Keratinocyte (primary cell): ENCODE measurements around the gene PJA1. TPM values are rescaled to one million over a fixed set of nuclear protein-coding genes. Genes with fewer than 3 reads are reported as not detected.

ENCODE experiments used
- DNase-seq: peaks from one replicate; pipeline ENCODE4 v3.0.0-alpha.2; 2011; ENCODE audit warnings: low read depth, missing footprints, low spot score
- FAIRE-seq: peaks from 2 replicates; lab custom pipeline; 2011; peaks lifted over from hg19 to GRCh38; lab: Jason Lieb, UNC
- H2AFZ ChIP-seq: 2 replicates; pipeline ENCODE4 v1.6.0; 2012; ENCODE audit warnings: low read length, control low read depth, inconsistent platforms; ENCODE audit not compliant: control insufficient read depth
- H3K27ac ChIP-seq: 2 replicates; pipeline ENCODE4 v1.5.1; 2011; ENCODE audit warnings: low read length; ENCODE audit not compliant: control insufficient read depth, insufficient read depth
- H3K27me3 ChIP-seq: 3 replicates; pipeline ENCODE4 v1.6.0; 2011; ENCODE audit warnings: low read length; ENCODE audit not compliant: control insufficient read depth, insufficient read depth; ENCODE audit errors: extremely low read depth
- H3K36me3 ChIP-seq, 2 experiments: 2 replicates in 1 of 2; 3 replicates in 1 of 2; pipeline ENCODE4 v1.5.1; 2011; ENCODE audit warnings: low read length in 2 of 2, mild to moderate bottlenecking in 1 of 2; ENCODE audit not compliant: control insufficient read depth in 2 of 2, insufficient read depth in 2 of 2; ENCODE audit errors: extremely low read depth in 1 of 2
- H3K4me1 ChIP-seq: 3 replicates; pipeline ENCODE4 v1.5.1; 2011; ENCODE audit warnings: low read length; ENCODE audit not compliant: control insufficient read depth, insufficient read depth; ENCODE audit errors: extremely low read depth
- H3K4me2 ChIP-seq: 3 replicates; pipeline ENCODE4 v1.6.0; 2011; ENCODE audit warnings: low read depth, low read length; ENCODE audit not compliant: control insufficient read depth, insufficient read depth; ENCODE audit errors: extremely low read depth
- H3K4me3 ChIP-seq, 3 experiments: fragments of 200-600 bp in 1 of 3; sonication (generic) in 1 of 3; 2 replicates in 2 of 3; 3 replicates in 1 of 3; pipeline ENCODE4 v1.5.1; 2011 to 2016; ENCODE audit warnings: low read length in 3 of 3, mild to moderate bottlenecking in 3 of 3, control low read depth in 2 of 3, inconsistent platforms in 1 of 3, low read depth in 1 of 3, mixed read lengths in 1 of 3, mixed run types in 1 of 3, moderate library complexity in 1 of 3; ENCODE audit not compliant: control insufficient read depth in 2 of 3, insufficient read depth in 2 of 3; ENCODE audit errors: extremely low read depth in 1 of 3
- H3K79me2 ChIP-seq: 2 replicates; pipeline ENCODE4 v1.6.0; 2012; ENCODE audit warnings: low read length; ENCODE audit not compliant: control insufficient read depth, insufficient read depth
- H3K9ac ChIP-seq: 3 replicates; pipeline ENCODE4 v1.6.0; 2011; ENCODE audit warnings: low read length; ENCODE audit not compliant: control insufficient read depth, insufficient read depth; ENCODE audit errors: extremely low read depth
- H3K9me1 ChIP-seq: 3 replicates; pipeline ENCODE4 v1.6.0; 2011; ENCODE audit warnings: low read length; ENCODE audit not compliant: control insufficient read depth, insufficient read depth; ENCODE audit errors: extremely low read depth
- H3K9me3 ChIP-seq: 2 replicates; pipeline ENCODE4 v1.5.1; 2012; ENCODE audit warnings: low read depth, low read length; ENCODE audit not compliant: control insufficient read depth
- H4K20me1 ChIP-seq: 3 replicates; pipeline ENCODE4 v1.6.0; 2011; ENCODE audit warnings: low read length; ENCODE audit not compliant: control insufficient read depth, insufficient read depth; ENCODE audit errors: extremely low read depth
- CTCF ChIP-seq, 3 experiments: IDR thresholded peaks in 1 of 3; conservative IDR thresholded peaks in 1 of 3; optimal IDR thresholded peaks in 1 of 3; 2 replicates in 2 of 3; 3 replicates in 1 of 3; pipeline versions ENCODE3 to v1.5.1; 2011; ENCODE audit warnings: low read length in 3 of 3, mild to moderate bottlenecking in 3 of 3, moderate library complexity in 2 of 3, control low read depth in 1 of 3, inconsistent platforms in 1 of 3; ENCODE audit not compliant: insufficient read depth in 2 of 3; ENCODE audit errors: extremely low read depth in 1 of 3
- EZH2 ChIP-seq: IDR thresholded peaks from one replicate; pipeline ENCODE4 v1.6.1; 2012; ENCODE audit warnings: inconsistent platforms, mild to moderate bottlenecking, low read length, moderate library complexity
- dilution Hi-C: fragments of 300-500 bp; cut with MboI; formaldehyde crosslinking; loops from one replicate; pipeline ENCODE4 v1.7.0; 2020; ENCODE audit warnings: low sequenced_read_pairs; ENCODE audit not compliant: extremely low pct_ligation_motif_present
- polyA plus RNA-seq, 5 experiments: library from polyadenylated mRNA; depleted of rRNA in 3 of 5; stranded (reverse) in 3 of 5; stranded (forward) in 1 of 5; unstranded in 1 of 5; fragments of >200 nt; gene quantifications; 1 replicate in 1 of 5; 2 replicates in 3 of 5; 3 replicates in 1 of 5; pipeline versions ENCODE4 v1.2.1 to v1.2.3, GENCODE V29; 2011 to 2012; ENCODE audit warnings: missing spikeins in 2 of 5, low read depth in 1 of 5, low replicate concordance in 1 of 5

Gene PJA1
- polyA plus RNA-seq, 1 donor (not counting 4 experiments of a cell fraction or from before 2014, with no cell fraction given): 19.2 TPM

GRCh38 chrX:69133921-69134542, 31.2 kb downstream of the PJA1 start:
- DNase-seq: no peak
- Histone ChIP-seq H3K36me3 (no peaks in the 10 kb centered on the region), H3K79me2 (no peaks in the 10 kb centered on the region), H3K27me3 (no peaks in the 10 kb centered on the region), H3K4me2 (no peak overlapping the region), H3K9me3 (no peaks in the 10 kb centered on the region), H3K9ac (no peak overlapping the region), H3K27ac (no peak overlapping the region), H2AFZ (no peak overlapping the region), H3K9me1 (no peaks in the 10 kb centered on the region), H3K4me1 (peaks cover 8% of the 10 kb centered on the region), H3K4me3 (no peak overlapping the region), H4K20me1 (no peaks in the 10 kb centered on the region)
- peak; percentile 72 for FAIRE-seq
- TF ChIP-seq CTCF (optimal IDR thresholded peaks at IDR 0.05 in 1 of 3, IDR thresholded peaks at IDR 0.05 in 1 of 3, conservative IDR thresholded peaks at IDR 0.05 in 1 of 3; ENCODE audit: extremely low read depth in 1 of 3, insufficient read depth in 2 of 3, low read length in 3 of 3): peak; percentile 62 to 76 (median 63)
- TF ChIP-seq EZH2: no peak
- dilution Hi-C loops: no loop called here

DNA sequence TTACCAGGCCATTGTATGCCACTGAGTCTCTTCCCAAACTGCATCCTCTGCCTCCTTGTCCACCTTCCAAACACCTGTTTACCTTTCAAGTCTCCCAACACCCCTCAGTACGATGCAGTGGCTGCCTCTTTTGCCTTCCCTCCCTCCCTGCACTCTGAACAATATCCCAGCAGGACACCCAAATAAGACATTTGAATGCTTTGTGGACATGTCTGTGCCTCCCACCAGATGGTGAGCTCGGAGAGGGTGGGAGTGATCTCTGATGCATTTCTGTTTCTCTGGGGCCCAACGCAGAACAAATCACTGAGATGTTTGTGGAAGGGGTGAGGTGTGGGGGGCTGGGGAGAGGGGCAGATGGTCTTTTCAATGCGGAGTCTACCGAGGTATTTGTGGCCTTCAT, 33.4 kb downstream of the PJA1 start:
- Histone ChIP-seq H3K9me3 (no peaks in the 10 kb centered on the region), H2AFZ (no peak overlapping the region), H3K36me3 (no peaks in the 10 kb centered on the region), H3K4me3 (no peak overlapping the region), H3K9me1 (no peaks in the 10 kb centered on the region), H3K79me2 (no peaks in the 10 kb centered on the region), H3K4me2 (no peak overlapping the region), H4K20me1 (no peaks in the 10 kb centered on the region), H3K27ac (no peak overlapping the region), H3K4me1 (peaks cover 10% of the 10 kb centered on the region), H3K9ac (no peak overlapping the region), H3K27me3 (no peaks in the 10 kb centered on the region)
- no peak for FAIRE-seq
- no peak for DNase-seq
- TF ChIP-seq EZH2 (no peak), CTCF (optimal IDR thresholded peaks at IDR 0.05 in 1 of 3, IDR thresholded peaks at IDR 0.05 in 1 of 3, conservative IDR thresholded peaks at IDR 0.05 in 1 of 3; ENCODE audit: extremely low read depth in 1 of 3, insufficient read depth in 2 of 3, low read length in 3 of 3) (no peak)
- dilution Hi-C loops: no loop called here
